K562 (cell line): ENCODE results near the gene HSPB1. TPM values are rescaled to one million over a fixed set of nuclear protein-coding genes. Genes with fewer than 3 reads are reported as not detected.

Source experiments
- CBX3 ChIP-seq, 2 experiments: IDR thresholded peaks; 1 replicate in 1 of 2; 2 replicates in 1 of 2; pipeline ENCODE4 v1.6.1; 2012; ENCODE audit warnings: inconsistent platforms in 2 of 2, low read length in 2 of 2, borderline replicate concordance in 1 of 2, control low read depth in 1 of 2
- FUS ChIP-seq: fragments of 200-400 bp; formaldehyde crosslinking; optimal IDR thresholded peaks from 2 replicates; pipeline ENCODE3; 2017; ENCODE audit warnings: low read depth, low read length
- HNRNPK ChIP-seq: fragments of 200-400 bp; formaldehyde crosslinking; IDR thresholded peaks from one replicate; pipeline ENCODE4 v1.6.1; 2018; ENCODE audit warnings: mild to moderate bottlenecking, low read depth, low read length; ENCODE audit not compliant: poor library complexity, severe bottlenecking
- KDM2B ChIP-seq: fragments of 250-450 bp; sonication (Bioruptor Pico); IDR thresholded peaks from 2 replicates; pipeline ENCODE4 v1.8.0; 2021; ENCODE audit warnings: mild to moderate bottlenecking, moderate library complexity
- MAFF ChIP-seq: IDR thresholded peaks from 2 replicates; pipeline ENCODE4 v1.6.1; 2012; ENCODE audit warnings: low read length, improper control_type of control experiment
- MAFK ChIP-seq: IDR thresholded peaks from 2 replicates; pipeline ENCODE4 v1.6.1; 2011; ENCODE audit warnings: low read length, improper control_type of control experiment
- NFATC3 ChIP-seq: fragments of 450-650 bp; IDR thresholded peaks from 2 replicates; pipeline ENCODE4 v1.6.1; 2017; ENCODE audit warnings: mild to moderate bottlenecking
- NFIX ChIP-seq: fragments of 250-450 bp; sonication (Bioruptor Pico); IDR thresholded peaks from 2 replicates; pipeline ENCODE4 v1.4.0; 2020; ENCODE audit warnings: low read depth, mild to moderate bottlenecking, moderate library complexity
- PATZ1 ChIP-seq: fragments of 250-450 bp; sonication (Bioruptor Pico); IDR thresholded peaks from 2 replicates; pipeline ENCODE4 v1.5.0; 2020; ENCODE audit warnings: mild to moderate bottlenecking, borderline replicate concordance
- SREBF1 ChIP-seq: fragments of 150-350 bp; IDR thresholded peaks from 2 replicates; pipeline ENCODE4 v1.6.1; 2014; ENCODE audit warnings: antibody characterized with exemption, low read depth, low read length, borderline replicate concordance
- ZNF644 ChIP-seq: fragments of 200-800 bp; sonication (Bioruptor generic); IDR thresholded peaks from 2 replicates; pipeline ENCODE4 v1.6.1; 2016; ENCODE audit warnings: low read depth, missing genetic modification characterization, missing compliant biosample characterization
- ZNF785 ChIP-seq: fragments of 250-450 bp; sonication (Bioruptor Pico); IDR thresholded peaks from 2 replicates; pipeline ENCODE4 v1.4.0; 2020; ENCODE audit warnings: mild to moderate bottlenecking
- polyA plus RNA-seq, 8 experiments: library from polyadenylated mRNA; depleted of rRNA in 4 of 8; stranded (reverse) in 5 of 8; unstranded in 3 of 8; fragments of >200 nt; fragmentation: Nextera tagmentation in 2 of 8; fragmentation: Illumina TruSeq in 1 of 8; extraction: Ambion mirVana in 2 of 8; extraction: Trizol in 1 of 8; gene quantifications; 2 replicates each; pipeline versions ENCODE4 v1.2.1 to v1.2.3, GENCODE V29; 2011 to 2014; ENCODE audit warnings: inconsistent platforms in 1 of 8, missing spikeins in 1 of 8
- total RNA-seq, 7 experiments: library from RNA; depleted of rRNA in 6 of 7; stranded (reverse); fragments of >200 nt in 6 of 7; fragmentation: Illumina TruSeq in 2 of 7; extraction: Trizol in 2 of 7; gene quantifications; 2 replicates each; pipeline versions ENCODE4 v1.2.1 to v1.2.3, GENCODE V29; 2011 to 2021; ENCODE audit warnings: low replicate concordance in 1 of 7
- TF ChIP-seq, protein P1 (sequence below): sonication (generic); formaldehyde crosslinking; IDR thresholded peaks from 2 replicates; pipeline ENCODE4 v1.8.1; 2023; ENCODE audit warnings: mild to moderate bottlenecking, missing genetic modification reagents
- TF ChIP-seq, protein P2 (sequence below): fragments of 450-650 bp; formaldehyde crosslinking; IDR thresholded peaks from 2 replicates; pipeline ENCODE4 v1.4.0; 2020; ENCODE audit warnings: mild to moderate bottlenecking, mixed read lengths
- TF ChIP-seq, protein P3 (sequence below): fragments of 250-450 bp; sonication (Bioruptor Pico); IDR thresholded peaks from 2 replicates; pipeline ENCODE4 v1.8.0; 2022; ENCODE audit warnings: inconsistent platforms
- TF ChIP-seq, protein P4 (sequence below): sonication (generic); formaldehyde crosslinking; IDR thresholded peaks from 2 replicates; pipeline ENCODE4 v1.9.0; 2022; ENCODE audit warnings: mild to moderate bottlenecking, missing genetic modification reagents

HSPB1 gene
- total and polyA plus RNA-seq, 9 of the 15 experiments (the other 6 are each of a cell fraction or from before 2014, with no cell fraction given) = 27.1 to 522 (median 138) TPM

DNA sequence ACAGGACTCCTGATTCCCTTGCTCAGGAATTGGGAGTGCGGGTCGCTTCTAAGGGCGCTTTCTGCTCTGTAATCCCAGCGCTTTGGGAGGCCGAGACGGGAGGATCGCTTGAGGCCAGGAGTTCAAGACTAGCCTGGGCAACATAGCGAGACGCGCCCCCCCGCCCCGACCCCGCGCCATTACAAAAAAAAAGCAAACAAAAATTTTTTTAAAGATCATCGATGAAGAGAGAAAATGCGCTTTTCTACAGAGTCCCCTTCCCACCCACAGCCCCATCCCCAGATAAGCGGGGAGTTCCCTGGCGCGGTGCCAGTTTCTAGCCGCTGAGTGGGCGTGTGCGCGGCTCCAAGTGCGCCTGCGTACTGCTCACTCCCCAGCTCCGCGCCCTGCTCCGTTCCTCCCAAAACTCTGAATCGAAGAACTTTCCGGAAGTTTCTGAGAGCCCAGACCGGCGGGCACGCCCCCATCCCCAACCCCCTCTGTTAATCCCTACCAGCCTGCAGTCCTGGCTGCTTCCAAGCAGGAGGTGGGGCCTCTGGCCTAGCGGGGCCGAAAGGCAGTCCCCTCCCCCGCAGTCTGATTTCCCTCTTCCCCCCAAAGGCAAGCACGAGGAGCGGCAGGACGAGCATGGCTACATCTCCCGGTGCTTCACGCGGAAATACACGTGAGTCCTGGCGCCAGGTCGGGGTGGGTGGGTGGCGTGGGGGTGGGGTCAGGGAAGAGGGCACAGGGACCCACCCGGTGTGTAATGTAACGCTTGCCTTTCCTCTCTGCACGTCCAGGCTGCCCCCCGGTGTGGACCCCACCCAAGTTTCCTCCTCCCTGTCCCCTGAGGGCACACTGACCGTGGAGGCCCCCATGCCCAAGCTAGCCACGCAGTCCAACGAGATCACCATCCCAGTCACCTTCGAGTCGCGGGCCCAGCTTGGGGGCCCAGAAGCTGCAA is 1.0 kb downstream of the HSPB1 start (continued):
- TF ChIP-seq, protein P1, sequence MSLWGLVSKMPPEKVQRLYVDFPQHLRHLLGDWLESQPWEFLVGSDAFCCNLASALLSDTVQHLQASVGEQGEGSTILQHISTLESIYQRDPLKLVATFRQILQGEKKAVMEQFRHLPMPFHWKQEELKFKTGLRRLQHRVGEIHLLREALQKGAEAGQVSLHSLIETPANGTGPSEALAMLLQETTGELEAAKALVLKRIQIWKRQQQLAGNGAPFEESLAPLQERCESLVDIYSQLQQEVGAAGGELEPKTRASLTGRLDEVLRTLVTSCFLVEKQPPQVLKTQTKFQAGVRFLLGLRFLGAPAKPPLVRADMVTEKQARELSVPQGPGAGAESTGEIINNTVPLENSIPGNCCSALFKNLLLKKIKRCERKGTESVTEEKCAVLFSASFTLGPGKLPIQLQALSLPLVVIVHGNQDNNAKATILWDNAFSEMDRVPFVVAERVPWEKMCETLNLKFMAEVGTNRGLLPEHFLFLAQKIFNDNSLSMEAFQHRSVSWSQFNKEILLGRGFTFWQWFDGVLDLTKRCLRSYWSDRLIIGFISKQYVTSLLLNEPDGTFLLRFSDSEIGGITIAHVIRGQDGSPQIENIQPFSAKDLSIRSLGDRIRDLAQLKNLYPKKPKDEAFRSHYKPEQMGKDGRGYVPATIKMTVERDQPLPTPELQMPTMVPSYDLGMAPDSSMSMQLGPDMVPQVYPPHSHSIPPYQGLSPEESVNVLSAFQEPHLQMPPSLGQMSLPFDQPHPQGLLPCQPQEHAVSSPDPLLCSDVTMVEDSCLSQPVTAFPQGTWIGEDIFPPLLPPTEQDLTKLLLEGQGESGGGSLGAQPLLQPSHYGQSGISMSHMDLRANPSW (CRISPR knock-in tag) = no peak
- TF ChIP-seq FUS (no peak), MAFF (no peak), SREBF1 (no peak), HNRNPK (no peak), ZNF644 (tag) (no peak), CBX3 (IDR thresholded peaks at IDR 0.05; ENCODE audit: borderline replicate concordance in 1 of 2, low read length in 2 of 2) (peak in 1 of 2 experiments; percentile 57; a peak in 1 of 3 replicates), KDM2B (no peak), NFIX (CRISPR knock-in tag) (peak; percentile 99), MAFK (no peak), NFATC3 (no peak), ZNF785 (CRISPR knock-in tag) (no peak), PATZ1 (CRISPR knock-in tag) (no peak)
- TF ChIP-seq, protein P2, sequence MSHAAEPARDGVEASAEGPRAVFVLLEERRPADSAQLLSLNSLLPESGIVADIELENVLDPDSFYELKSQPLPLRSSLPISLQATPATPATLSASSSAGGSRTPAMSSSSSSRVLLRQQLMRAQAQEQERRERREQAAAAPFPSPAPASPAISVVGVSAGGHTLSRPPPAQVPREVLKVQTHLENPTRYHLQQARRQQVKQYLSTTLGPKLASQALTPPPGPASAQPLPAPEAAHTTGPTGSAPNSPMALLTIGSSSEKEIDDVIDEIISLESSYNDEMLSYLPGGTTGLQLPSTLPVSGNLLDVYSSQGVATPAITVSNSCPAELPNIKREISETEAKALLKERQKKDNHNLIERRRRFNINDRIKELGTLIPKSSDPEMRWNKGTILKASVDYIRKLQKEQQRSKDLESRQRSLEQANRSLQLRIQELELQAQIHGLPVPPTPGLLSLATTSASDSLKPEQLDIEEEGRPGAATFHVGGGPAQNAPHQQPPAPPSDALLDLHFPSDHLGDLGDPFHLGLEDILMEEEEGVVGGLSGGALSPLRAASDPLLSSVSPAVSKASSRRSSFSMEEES (CRISPR knock-in tag) = no peak
- TF ChIP-seq, protein P3, sequence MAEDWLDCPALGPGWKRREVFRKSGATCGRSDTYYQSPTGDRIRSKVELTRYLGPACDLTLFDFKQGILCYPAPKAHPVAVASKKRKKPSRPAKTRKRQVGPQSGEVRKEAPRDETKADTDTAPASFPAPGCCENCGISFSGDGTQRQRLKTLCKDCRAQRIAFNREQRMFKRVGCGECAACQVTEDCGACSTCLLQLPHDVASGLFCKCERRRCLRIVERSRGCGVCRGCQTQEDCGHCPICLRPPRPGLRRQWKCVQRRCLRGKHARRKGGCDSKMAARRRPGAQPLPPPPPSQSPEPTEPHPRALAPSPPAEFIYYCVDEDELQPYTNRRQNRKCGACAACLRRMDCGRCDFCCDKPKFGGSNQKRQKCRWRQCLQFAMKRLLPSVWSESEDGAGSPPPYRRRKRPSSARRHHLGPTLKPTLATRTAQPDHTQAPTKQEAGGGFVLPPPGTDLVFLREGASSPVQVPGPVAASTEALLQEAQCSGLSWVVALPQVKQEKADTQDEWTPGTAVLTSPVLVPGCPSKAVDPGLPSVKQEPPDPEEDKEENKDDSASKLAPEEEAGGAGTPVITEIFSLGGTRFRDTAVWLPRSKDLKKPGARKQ = no peak
- TF ChIP-seq, protein P4, sequence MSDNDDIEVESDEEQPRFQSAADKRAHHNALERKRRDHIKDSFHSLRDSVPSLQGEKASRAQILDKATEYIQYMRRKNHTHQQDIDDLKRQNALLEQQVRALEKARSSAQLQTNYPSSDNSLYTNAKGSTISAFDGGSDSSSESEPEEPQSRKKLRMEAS = peak; percentile 93
